Activated CD4-positive, alpha-beta T cell treated with anti-CD3 and anti-CD28 coated beads, Interleukin-2, Interleukin-4, amounts not matched to agents 100 ng/mL and 50 ng/mL, durations not matched to agents 16 hours and 8 hours (primary cell): ENCODE data around the gene TRNP1.

Experiments used
- DNase-seq: peaks from one replicate; pipeline ENCODE4 v3.0.0-alpha.2; 2020; ENCODE audit warnings: low spot score

TRNP1 gene

DNA sequence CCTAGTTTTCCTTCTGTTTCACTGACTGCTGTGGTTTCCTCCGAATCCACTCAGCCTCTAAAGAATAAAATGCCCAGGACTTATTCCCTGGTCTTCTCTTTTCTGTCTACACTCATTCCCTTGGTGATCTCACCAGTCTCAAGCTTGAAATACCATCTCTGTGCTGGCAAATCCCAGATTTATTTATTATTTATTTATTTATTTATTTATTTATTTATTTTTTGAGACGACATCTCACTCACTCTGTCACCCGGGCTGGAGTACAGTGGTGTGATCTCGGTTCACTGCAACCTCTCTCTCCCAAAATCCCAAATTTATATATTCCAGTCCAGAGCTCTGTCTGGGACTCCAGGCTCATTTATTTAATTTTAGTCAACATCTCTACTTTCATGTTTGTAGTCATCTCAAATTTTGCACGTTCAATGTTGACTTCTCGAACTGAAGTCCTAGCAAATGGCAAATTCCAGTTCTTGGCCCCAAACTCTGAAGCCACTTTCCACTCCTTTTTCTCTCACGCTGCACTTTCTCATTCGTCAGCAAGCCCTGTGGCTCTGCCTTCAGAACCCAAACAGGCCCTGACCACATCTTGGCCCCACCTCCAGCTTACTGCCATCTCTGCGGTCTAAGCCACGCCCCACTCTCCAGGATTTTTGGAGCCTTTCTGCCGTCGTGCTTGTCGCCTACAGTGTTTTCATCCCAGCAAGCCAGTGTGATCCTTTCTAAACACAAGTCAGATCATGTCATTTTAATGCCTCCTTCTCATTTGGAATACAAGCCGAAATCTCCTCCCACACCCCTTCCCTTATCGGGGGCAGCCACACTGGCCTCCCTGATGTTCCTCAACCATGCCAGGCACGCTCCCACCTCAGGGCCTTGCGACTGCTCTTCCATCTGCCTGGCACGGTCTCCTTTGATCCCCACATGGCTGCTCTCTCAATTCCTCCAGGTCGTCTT, 33.4 kb downstream of the TRNP1 start:
- no peak for DNase-seq

DNA sequence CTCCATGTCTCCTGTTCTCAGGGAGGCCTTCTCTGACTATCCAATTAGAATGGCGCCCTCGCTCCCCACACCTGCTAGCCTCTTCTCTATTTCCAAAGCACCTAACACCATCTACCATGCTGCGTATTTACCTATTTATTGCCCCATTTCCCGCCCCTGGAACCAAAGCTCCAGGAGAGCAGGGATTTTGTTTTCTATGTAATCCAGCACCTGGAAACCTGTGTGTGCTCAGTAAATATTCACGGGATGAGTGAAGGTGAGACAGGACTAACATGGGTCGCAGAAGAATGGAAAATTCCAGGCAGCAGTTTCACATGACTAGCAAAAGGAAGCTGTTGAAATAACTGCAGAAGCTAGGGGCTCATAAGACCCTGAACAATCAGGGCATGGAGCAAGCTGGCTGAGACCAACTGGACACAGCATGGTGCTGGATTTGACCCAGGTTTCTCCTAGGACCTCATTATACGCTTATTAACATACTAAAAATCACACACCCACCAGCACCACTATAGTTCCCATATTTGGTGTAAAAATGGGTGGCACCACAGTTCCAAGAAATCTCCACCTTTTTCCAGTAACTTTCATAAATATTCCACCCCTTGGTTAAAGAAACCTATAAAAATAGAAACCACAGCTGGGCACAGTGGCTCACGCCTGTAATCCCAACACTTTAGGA, 34.2 kb downstream of the TRNP1 start:
- DNase-seq: no peak

DNA sequence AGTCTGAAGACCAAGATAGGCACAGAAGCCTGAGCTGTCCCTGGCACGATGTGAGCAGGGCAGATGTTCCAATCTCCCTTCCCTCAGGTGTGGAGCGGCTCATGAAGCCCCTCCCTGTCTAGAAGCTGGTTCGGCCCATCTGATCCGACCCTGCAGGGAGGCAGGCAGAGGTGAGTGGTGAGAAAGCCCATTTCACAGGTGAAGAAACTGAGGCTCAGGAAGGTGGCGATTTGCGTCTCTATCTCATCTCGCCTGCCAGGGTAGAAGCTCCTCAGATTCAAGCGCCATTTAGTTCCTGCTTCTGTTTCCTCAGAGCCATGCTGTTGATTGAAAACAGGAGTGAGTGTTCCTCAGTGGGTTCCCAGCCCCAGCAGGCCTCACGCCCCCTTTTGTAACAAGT, 36.0 kb downstream of the TRNP1 start:
- DNase-seq: no peak

DNA sequence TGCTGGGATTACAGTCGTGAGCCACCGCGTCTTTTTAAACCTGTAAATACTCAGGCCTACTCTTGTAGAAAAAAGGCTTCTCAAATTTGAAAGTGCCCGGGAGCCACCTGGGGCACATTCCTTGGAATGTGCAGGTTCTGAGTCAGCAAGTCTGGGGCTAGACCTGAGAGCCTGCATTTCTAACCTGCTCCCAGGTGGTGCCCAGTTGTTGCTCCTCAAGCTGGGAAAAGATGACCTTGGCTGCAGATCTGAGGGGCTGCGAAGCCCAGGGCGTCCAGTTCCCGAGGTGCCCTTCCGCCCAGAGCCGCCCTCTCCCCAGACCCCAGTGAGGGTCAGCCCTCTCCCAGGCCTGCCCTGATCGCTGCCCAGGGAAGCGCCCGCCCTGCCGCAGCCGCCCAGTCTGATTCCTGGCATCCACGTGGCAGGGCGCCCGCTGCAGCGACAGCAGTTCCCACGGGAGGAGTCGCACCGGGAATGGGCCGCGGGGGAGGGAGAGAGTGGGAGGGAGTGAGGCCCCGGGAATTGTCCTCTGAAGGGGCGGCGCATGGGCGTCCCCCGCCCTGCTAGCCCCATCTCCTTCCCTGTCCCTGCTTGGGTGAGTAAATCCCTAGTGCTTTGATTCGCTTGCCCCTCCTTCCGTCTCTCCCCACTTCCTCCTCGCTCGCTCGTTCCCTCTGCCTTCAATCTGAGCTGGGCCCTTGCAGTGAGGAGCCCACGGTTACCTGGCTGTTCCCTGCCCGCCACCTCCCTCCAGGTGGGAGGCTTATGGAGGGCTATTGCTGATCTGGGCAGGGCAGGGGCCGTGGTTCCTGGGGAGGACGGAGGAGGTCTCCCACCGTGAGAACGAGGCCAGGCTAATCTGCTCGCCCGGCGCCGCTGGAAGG, 38.0 kb downstream of the TRNP1 start:
- no peak for DNase-seq

DNA sequence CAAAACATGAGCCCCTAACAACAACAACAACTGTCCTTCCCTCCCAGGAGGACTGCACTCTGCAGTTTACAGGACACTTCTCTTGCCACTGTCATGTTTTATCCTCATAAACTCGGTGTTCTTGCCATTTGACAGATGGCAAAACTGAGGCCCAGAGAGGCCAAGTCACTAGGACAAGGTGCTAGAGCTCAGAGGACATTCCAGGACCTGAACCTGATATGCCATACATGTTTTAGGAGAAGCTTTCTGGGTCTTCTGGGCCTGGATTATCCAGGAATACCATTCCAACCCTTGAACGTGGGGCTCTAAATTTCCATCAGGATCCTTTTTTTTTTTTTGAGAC, 38.6 kb downstream of the TRNP1 start:
- DNase-seq: no peak

DNA sequence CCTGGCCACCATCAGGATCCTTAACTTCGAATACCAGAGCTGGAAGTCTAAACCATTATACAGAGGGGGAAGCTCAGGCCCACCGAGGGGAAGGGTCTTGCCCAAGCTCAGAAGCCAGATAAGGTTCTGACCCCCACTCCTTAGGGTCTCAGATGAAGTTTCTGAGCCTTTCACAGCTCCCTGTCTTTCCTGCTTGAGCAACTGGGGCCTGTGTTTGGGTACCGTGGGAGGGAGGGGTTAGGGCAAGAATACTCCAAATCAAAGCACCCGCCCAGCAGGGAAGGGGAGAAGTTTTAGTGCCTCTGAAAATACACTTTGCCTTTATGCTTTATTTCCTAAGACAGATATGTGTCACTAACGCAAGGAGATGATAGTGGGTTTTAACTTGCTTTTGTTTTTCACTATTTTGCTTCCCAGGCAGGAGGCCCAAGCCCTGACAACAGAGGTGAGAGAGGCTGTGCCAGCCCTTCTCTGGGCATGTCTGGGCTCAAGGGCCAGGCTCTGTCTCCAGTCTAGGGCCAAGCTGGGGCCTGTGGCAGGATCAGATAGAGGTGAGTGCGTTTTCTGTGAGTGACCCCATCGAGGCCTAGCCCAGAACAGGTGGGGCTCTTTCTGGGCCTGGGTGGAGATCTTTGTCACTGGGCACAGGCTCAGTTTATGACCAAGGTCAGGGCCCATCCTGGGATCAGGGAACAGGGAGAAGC, 39.7 kb downstream of the TRNP1 start:
- no peak for DNase-seq

DNA sequence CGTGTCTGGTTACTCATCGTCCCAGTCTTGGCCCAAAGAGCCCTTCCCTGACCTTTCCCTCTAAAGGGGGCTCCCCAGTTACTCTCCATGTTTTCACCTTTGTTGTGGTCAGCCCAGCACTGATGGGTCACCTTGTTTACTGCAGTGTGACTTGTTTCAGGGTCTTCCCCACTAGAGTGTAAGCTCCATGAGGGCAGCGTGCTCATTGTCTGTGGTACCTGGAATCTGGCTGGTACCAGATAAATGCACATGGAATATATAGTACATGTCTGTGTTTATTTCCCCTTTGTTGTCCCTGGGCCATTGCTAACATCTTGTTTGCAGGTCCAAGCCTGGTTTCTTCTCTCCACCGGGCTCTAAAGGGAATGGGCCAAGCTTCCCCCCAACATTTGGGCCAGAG, 41.9 kb downstream of the TRNP1 start:
- DNase-seq: no peak

DNA sequence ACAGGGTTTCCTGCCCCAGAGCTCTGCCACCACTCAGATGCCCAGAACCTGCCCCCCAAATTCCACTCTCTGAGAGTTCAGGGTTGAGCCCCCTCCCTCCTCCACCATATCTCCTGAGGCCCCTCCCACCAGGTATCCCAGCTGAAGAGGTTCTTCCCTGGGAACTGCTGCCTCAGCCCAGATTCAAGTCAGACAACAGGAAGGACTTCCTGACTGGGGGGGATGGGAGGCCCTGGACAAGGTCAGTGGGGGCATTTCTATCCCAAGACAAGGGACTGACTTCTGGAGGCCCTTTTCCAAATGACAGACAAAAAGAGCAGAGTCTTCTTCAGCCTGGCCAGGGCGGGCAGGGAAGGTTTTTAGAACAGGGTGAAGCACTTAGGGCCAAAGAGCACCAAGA, 43.2 kb downstream of the TRNP1 start:
- DNase-seq: no peak

DNA sequence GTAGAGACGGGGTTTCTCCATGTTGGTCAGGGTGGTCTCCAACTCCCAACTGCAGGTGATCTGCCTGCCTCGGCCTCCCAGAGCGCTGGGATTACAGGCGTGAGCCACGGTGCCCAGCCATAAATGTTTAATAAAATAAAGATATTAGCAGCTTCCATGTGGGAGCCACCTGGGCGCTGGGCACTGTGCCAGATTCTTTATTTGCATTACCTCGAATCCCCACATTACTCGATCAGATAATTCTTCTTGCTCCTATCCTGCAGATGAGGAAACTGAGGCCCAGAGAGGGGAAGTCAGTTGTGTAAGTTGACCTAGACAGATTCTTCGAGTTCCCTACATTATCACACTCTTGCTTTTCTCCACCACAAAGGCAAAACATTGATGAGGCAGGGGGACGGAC, 44.0 kb downstream of the TRNP1 start:
- no peak for DNase-seq

DNA sequence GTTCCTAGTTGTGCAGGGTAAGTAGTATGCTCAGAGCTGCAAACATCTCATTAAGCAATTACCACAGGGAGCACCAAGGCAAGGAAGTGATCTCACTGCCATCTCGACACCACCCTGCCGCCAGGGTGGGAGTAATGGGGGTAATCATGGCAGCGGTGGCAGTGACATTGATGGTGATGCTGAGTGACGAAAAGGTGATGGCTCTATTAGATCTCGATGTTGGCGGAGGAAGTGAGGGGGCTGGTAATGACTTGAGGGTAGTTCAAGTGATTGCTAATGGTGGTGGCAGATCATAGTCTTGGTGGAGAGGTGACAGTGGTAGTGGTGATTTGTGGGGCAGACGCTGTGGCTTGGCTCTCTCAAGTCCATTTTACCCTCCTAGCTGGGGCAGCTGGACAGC, 44.5 kb downstream of the TRNP1 start:
- DNase-seq: no peak

DNA sequence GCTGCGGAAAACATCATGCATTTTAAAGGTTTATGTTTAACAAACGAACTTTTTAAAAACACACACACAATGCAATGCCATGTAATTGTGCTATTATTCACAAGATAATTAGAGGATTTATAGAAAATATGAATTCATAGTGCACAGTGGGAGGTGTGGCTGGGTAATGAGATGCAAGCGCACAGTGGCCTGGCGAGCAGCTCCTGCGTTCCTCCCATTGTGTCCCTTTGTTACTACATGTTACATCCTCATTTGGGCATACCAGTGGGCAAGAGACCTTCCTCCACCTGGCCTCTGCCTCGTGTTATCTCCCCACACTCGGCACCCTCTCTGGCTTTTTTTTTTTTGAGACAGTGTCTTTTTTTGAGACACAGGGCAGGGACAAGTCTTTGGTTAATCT, 49.2 kb downstream of the TRNP1 start:
- DNase-seq: no peak

DNA sequence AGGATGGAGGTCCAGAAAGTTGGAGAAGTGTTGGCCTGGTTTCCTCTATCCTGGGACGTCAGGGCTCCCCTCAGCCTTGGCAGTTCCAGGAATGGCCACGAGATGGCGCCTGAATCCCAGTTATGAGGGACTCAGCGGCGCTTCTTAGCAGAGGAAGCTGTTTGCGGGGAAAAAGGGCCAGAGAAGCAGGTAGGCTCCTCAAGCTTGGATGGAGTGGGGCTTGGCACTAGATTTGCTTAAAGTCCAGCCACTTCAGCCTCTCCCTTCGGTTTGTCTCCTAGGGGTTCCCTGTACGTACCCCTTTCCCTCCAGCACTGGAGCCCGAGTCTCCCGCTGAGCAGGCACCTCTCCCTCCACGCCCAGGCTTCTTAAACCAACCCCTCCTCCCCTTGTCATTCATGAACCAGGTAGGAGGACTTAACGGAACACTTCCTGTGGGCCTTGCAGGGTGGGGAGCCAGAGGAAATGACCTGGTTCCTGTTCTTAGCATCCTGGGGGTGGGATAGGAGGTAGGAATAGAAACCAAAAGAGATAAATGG, 51.2 kb downstream of the TRNP1 start:
- DNase-seq: peak; percentile 89

DNA sequence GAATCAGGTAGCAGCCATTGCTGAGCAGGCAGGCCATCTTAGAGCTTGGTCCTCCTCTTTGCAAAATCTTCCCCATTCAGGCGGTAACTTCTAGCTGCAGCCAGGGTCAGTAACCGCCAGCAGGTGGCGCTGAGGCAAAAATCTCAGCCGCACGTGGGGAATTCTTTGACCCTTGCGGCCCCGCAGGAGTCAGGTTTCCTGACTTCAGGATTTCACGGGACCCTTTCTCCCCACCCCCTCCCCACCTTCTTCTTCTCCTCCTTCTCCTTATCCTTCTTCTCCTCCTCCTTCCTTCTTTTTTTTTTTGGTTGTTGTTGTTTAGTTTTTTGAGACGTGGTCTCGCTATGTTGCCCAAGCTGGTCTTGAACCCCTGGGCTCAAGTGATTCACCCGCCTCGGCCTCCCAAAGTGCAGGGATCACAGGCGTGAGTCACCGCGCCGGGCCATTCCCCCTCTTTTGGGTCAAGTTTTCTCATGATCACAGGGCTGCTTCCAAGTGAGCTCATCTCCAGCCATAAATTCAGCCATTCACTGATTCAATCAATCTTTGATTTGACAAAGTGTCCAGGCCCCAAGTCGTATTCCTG, 52.6 kb downstream of the TRNP1 start:
- DNase-seq: peak; percentile 63

DNA sequence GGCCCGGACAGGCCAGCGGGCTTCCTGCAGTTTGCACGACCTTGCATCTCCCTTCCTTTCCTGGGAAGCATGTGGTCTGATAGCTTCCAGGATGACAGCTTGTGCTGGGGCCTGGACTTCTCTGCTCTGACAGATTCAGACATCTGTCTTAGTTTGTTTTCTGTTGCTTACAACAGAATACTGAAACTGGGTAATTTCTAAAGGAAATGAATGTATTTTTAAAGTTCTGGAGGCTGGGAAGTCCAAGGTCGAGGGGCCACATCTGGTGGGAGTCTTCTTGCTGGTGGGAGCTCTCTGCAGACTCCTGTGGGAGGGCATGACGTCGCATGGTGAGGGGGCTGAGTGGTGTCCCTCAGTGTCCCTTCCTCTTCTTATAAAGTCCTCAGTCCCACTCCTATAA, 54.4 kb downstream of the TRNP1 start:
- no peak for DNase-seq

DNA sequence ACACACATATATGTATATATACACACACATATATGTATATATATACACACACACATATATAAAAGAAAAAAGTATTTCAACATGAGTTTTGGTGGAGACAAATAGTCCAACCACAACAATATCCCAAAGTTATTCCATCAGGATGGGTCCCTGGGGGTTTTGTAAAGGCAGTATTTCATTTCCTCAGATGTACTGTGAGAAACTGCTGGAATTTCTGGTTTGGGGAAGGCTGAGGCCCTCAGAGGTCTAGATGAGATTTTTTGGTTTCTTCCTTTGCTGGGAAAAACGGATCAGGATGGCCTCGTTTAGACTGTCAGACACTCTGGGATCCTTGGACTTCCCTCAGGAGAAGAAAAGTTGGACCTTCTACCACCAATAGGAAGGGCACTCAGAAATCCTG, 55.6 kb downstream of the TRNP1 start:
- no peak for DNase-seq

DNA sequence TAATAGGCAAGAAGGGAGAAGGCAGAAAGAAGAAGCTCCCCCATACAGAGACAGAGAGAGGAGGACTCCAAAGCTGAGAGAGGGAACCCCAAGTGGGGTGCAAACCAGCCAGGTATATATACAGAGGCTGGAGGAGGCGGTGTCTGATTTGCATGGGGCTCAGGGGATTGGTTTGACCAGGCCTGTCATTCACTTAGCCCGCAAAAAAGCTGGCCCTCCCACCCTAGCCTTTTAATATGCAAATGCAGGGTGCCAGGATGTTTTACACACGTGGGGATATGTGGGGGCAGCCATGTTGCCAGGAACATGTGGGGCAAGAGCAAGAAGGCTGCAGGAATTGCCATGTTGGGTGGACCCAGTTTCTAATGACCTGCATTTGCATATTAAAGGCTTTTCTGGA, 56.1 kb downstream of the TRNP1 start:
- no peak for DNase-seq
